NCI-H2196 treated with DMSO at 0.1 percent for 48 hours (cell line): ENCODE measurements around the gene PITPNC1.
"Not testable (repeated sequence)": the region's sequence is repeated elsewhere in the genome, so short reads cannot be mapped to it uniquely, and the experiment has no call there.

Source experiments
- DNase-seq: peaks from one replicate; lab custom pipeline; 2025; ENCODE audit not compliant: unreplicated experiment; lab: John Stamatoyannopoulos, UW

Gene PITPNC1

DNA sequence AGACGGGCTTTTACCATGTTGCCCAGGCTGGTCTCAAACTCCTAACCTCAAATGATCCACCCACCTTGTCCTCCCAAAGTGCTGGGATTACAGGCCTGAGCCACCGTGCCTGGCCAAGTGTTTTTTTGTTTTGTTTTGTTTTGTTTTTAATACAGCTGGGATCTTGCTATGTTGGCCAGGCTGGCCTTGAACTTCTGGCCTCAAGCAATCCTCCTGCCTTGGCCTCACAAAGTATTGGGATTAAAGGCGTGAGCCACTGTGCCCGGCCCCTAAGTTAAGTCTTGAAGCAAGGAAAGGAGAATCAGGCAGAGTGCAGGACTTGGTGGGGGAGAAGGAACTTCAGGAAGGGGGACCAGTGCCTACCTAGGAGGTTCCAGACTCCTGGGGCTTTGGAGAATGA lies 288.9 kb downstream of the PITPNC1 start:
- no peak for DNase-seq

DNA sequence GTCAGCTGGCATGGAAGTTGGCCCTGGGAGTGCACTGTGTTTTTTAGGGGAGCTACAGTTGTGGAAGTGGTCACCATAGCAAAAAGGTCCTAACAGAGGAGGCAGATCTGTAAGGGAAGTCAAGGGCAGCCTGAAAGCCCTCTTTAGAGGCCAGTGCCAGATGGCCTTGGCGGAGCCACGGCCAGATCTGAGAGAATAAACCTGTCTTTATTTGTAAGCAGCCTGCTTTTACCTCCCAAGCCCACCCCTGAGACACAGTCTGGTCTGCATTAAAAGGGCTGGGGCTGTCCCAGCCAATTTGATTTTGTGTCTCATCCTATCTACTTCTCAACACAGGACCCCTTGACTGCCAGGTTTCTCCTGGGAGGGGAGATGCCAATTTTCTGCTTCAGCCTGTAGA lies 289.6 kb downstream of the PITPNC1 start:
- no peak for DNase-seq

DNA sequence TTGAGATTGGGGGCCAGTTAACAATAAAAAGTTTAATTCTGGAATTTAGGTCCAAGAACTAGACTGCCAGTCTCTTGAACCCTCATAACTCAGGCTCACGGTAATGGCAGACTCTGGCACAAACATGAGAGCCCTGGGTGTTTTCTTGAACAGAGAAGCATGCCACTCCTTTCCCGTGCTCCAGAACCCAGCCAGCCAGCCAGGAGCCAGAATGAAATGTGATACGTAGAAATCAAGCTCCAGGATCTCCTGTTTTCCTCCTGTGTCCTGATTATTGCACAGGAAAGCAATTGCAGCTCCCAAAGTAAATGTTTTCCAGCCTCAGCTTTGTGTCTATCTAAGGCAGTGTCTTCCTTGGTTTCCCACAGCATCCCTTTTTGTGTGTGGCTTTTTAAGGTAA lies 294.4 kb downstream of the PITPNC1 start:
- DNase-seq: peak; percentile 40

DNA sequence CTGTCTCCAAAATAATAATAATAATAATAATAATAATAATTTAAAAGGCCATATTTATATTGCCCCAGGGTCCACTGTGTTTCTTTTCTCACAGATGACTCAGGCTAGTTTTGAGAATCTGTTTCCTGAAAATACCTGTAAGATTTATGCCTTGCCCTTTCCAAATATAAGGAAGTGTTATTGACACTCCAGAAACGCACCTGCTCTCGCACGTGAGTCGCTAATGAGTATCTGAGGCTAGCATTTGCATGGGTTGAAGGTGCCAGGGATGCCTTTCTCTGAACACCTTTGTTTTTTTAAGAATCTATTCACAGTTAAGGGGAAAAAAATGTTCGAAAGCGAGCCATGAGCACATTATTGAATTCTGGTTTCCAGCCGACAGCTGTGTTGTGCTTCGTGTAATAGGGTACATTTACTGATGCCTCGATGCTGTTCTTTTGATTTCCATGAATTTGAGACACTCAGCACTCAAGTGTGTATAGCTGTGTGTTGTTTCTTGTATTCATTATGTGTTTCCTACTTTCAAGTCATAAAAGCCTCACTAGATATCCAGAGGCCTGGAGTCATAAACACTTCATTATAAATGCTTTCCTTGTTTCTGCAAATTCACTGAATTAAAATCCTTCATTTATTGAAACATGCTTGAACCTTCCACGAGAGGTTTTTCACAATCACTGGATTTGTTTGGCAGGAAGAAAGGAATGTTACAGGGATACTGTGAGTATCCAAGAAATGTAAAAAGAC lies 295.7 kb downstream of the PITPNC1 start:
- DNase-seq: peak; percentile 62

DNA sequence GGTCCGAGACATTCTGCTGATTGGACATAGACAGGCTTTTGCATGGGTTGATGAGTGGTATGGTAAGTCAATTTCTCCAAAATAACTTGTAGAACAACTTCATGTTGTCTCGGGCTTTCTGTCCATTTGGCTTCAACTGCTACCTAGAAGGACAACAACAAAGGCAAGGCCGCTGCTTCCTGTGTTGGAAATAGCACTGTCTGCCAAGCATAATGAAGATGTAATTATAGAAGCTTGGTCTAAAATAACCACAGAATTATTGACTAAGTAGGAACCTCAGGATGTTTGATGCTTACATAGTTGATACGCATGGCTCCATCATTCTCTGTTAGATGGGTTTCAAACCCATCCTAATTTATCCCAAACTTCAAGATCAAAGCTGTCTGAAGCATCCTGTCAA lies 298.4 kb downstream of the PITPNC1 start:
- no peak for DNase-seq

DNA sequence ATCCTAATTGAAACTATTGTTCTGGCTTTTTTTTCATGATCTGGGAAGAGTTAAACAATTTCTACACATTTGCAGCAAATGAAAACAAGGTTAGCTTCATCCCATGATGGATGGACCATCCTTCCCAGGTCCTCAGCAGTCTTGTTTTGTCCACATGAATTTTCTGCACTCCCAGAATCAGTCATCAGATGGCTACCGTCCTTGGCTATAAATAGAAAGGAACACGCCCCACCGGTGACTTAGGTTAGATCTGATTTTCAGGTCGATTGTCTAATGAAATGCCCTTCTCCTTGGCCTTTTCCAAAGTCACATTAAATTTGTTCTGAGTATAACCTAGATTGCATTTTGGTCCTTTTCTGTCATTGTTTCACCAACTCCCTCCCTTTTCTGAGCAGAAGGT lies 299.2 kb downstream of the PITPNC1 start:
- no peak for DNase-seq

DNA sequence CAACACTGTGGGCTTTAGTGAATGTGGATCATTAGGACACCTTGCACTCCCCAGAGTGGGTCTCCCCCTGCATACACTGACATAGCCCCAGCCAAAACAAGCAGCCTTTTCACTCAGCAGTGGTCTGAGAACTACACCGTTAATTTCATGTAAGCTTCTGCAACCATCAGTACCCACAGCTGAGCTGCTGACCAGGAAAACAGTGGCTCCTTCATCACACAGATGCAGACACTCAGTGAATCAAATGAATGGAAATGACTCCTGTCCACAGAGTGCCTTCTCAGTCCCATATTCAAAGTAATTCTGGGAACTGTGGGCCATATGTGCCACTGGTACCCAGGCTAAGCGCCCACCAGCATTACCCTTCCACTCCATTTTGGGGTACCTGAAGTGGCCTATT lies 301.3 kb downstream of the PITPNC1 start:
- DNase-seq: no peak

GRCh38 chr17:67679225-67679624 lies 302.1 kb downstream of the PITPNC1 start:
- no peak for DNase-seq

DNA sequence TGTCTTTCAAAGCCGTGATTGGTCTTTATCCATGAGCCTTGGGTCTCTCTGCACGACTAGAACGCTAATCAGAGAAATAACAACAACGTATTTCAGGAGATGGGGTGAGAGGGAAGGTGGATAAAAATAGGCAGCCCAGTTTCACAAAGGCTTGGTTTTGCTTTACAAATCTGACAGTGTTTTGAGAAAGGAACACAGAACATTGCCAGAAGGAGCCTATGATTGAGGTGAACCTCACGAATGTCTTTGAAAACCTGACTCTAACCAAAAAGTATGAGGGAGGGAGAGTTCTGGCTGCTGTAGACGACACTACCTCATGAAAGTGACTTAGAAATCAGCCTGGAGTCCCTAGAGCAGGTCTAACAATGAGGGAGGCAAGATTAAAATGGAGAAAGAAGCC lies 302.6 kb downstream of the PITPNC1 start:
- DNase-seq: no peak

- no peak for DNase-seq
Observed at GRCh38 chr17:67680445-67681224, 303.6 kb downstream of the PITPNC1 start.

GRCh38 chr17:67682196-67682595 lies 305.1 kb downstream of the PITPNC1 start:
- no peak for DNase-seq

DNA sequence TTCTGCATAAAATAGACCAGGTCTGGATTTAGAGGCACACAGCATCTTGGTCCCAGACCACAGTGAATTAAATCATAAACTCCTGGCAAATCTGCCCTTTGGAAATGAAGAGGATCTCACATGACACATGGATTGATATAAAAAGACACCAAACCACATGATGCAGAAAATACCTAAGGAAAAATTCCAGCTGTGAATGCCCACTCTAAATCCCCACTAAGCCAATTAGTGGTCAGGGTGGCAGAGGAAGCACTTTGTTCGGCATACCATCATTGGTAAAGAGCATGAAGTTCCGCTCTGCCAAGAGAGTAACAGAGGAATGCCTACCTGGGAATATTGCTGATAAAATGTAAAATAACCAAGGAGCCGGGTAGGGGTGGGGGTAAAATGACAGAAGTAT lies 308.3 kb downstream of the PITPNC1 start:
- DNase-seq: no peak

GRCh38 chr17:67686241-67686640 lies 309.2 kb downstream of the PITPNC1 start:
- no peak for DNase-seq

DNA sequence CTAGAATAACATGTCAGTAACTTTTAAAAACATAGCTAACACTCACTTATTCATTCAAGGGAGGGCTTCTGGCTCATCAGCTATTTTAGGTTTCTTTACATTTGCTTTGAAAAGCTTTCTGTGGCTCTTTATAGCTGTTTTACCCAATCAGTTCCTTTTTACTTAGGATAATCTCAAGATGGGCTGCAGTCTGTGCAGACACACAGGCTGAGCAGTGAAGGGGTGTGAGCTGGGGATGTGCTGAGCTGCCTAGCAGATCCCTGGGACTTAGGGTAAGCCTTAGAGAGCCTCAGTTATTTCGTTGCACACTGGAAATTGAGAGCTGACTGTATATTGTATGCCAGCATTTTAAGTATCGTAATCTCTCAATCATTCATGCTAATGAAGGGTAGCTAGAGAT lies 310.4 kb downstream of the PITPNC1 start:
- DNase-seq: no peak

- DNase-seq: peak; percentile 48
Observed at GRCh38 chr17:67689534-67690177, 312.6 kb downstream of the PITPNC1 start.

DNA sequence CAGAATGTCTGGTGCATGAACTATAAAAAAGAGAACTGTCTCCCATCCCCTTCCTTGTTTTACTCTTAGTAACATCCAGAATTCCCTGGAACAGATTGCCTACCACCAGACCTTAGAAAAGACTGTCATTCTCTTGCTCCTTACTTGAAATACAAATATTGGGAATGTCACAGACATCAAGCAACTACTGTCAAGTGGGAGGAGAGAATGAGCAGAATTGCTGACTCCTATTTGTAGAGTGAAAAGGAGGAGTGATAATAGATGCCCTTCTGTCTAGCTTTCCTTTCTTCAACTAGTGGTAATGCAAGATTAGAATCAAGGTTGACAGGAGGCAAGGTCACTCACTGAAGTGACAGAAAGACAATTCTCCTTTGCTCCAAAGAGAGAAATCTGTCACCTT lies 316.7 kb downstream of the PITPNC1 start:
- no peak for DNase-seq

- DNase-seq: no peak
Observed at GRCh38 chr17:67696347-67696746, 319.3 kb downstream of the PITPNC1 start.

- no peak for DNase-seq
Observed at GRCh38 chr17:67696853-67697498, 319.9 kb downstream of the PITPNC1 start.

- no peak for DNase-seq
Observed at GRCh38 chr17:67700037-67700724, 323.1 kb downstream of the PITPNC1 start.

DNA sequence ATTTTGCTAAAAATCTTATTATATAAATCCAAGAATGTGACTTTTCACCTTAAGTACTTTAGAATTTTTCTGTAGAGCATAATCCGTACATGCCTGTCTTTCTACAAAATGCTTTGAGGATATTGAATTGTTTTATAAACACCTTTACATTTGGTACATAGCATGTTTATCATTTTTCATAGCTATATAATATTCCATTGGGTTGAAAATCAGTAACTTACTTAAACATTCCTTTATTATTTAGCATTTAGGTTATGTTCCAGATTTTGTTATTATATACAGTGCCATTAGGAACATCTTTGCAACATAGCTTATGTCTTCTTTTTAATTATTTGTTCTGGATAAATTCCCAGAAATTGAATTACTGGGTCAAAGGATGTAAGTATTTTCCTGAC lies 323.6 kb downstream of the PITPNC1 start:
- no peak for DNase-seq

- not testable (repeated sequence) for DNase-seq
Observed at GRCh38 chr17:67702861-67703260, 325.8 kb downstream of the PITPNC1 start.
